ENCODE measurements around the gene CNGA3.
A peak's percentile ranks its signal among the peaks of the same experiment; 100 is the strongest.

Gene CNGA3

GRCh38 chr2:98333922-98334321 lies 12.3 kb upstream of the CNGA3 start:
- Histone ChIP-seq H3K56ac (ENCODE audit: low read length) (peak overlapping the region; percentile 12), H3K4me3 (ENCODE audit: low read length) (no peak overlapping the region), H2AK5ac (ENCODE audit: low read length) (peak overlapping the region; percentile 60), H4K5ac (ENCODE audit: low read length) (no peak overlapping the region), H3K9ac (ENCODE audit: low read length) (peak overlapping the region; percentile 5), H3K4me1 (ENCODE audit: control insufficient read depth, low read depth, low read length) (peaks cover 12% of the 10 kb centered on the region), H3K4me2 (ENCODE audit: low read length) (no peak overlapping the region), H3K79me1 (ENCODE audit: low read length) (no peaks in the 10 kb centered on the region), H4K8ac (ENCODE audit: low read depth, low read length) (no peak overlapping the region), H3K27ac (ENCODE audit: low read depth, low read length) (no peak overlapping the region), H2BK120ac (ENCODE audit: low read depth, low read length) (no peak overlapping the region), H3K23ac (ENCODE audit: low read length) (no peak overlapping the region), H3K4ac (ENCODE audit: low read depth, low read length) (no peak overlapping the region), H2BK5ac (ENCODE audit: low read length) (no peak overlapping the region), H3K79me2 (ENCODE audit: control insufficient read depth, insufficient read depth, low read length) (no peaks in the 10 kb centered on the region), H2BK15ac (replicated peaks; ENCODE audit: low read depth) (no peak overlapping the region), H3K27me3 (ENCODE audit: insufficient read depth, low read length, poor library complexity) (no peaks in the 10 kb centered on the region), H3K18ac (ENCODE audit: low read length) (no peak overlapping the region), H3K36me3 (ENCODE audit: control insufficient read depth, insufficient read depth, low read length) (no peaks in the 10 kb centered on the region)
- WGBS (ENCODE audit: extremely low coverage, insufficient coverage, low lambda C conversion rate): no CpG with 5 or more reads among the region's 2 CpGs
- DNase-seq: no peak

- H3K4me1 ChIP-seq (ENCODE audit: control insufficient read depth, low read depth, low read length): peaks cover 12% of the 10 kb centered on the region
- no peaks in the 10 kb centered on the region for H3K79me1 ChIP-seq (ENCODE audit: low read length)
- no peak overlapping the region for H3K4me2 ChIP-seq (ENCODE audit: low read length)
- no peaks in the 10 kb centered on the region for H3K79me2 ChIP-seq (ENCODE audit: control insufficient read depth, insufficient read depth, low read length)
- no peak overlapping the region for H2AK5ac ChIP-seq (ENCODE audit: low read length)
- H2BK15ac ChIP-seq (replicated peaks; ENCODE audit: low read depth): no peak overlapping the region
- no CpG with 5 or more reads among the region's 4 CpGs for WGBS (ENCODE audit: extremely low coverage, insufficient coverage, low lambda C conversion rate)
- no peak overlapping the region for H2BK120ac ChIP-seq (ENCODE audit: low read depth, low read length)
- H4K8ac ChIP-seq (ENCODE audit: low read depth, low read length): no peak overlapping the region
- H3K56ac ChIP-seq (ENCODE audit: low read length): no peak overlapping the region
- no peak overlapping the region for H2BK5ac ChIP-seq (ENCODE audit: low read length)
- H3K36me3 ChIP-seq (ENCODE audit: control insufficient read depth, insufficient read depth, low read length): no peaks in the 10 kb centered on the region
- no peak overlapping the region for H3K9ac ChIP-seq (ENCODE audit: low read length)
- no peak overlapping the region for H3K4me3 ChIP-seq (ENCODE audit: low read length)
- no peak overlapping the region for H3K4ac ChIP-seq (ENCODE audit: low read depth, low read length)
- no peaks in the 10 kb centered on the region for H3K27me3 ChIP-seq (ENCODE audit: insufficient read depth, low read length, poor library complexity)
- H3K23ac ChIP-seq (ENCODE audit: low read length): no peak overlapping the region
- H4K5ac ChIP-seq (ENCODE audit: low read length): no peak overlapping the region
- DNase-seq: peak; percentile 65
- no peak overlapping the region for H3K18ac ChIP-seq (ENCODE audit: low read length)
- H3K27ac ChIP-seq (ENCODE audit: low read depth, low read length): no peak overlapping the region
Measured at GRCh38 chr2:98334439-98335078, 11.7 kb upstream of the CNGA3 start.

GRCh38 chr2:98335271-98335670 lies 11.0 kb upstream of the CNGA3 start:
- H3K4me1 ChIP-seq (ENCODE audit: control insufficient read depth, low read depth, low read length): peaks cover 12% of the 10 kb centered on the region
- H3K27ac ChIP-seq (ENCODE audit: low read depth, low read length): no peak overlapping the region
- H3K56ac ChIP-seq (ENCODE audit: low read length): no peak overlapping the region
- H3K79me1 ChIP-seq (ENCODE audit: low read length): no peaks in the 10 kb centered on the region
- no peak overlapping the region for H4K8ac ChIP-seq (ENCODE audit: low read depth, low read length)
- H2BK120ac ChIP-seq (ENCODE audit: low read depth, low read length): no peak overlapping the region
- H3K4me2 ChIP-seq (ENCODE audit: low read length): no peak overlapping the region
- no CpG with 5 or more reads among the region's 3 CpGs for WGBS (ENCODE audit: extremely low coverage, insufficient coverage, low lambda C conversion rate)
- no peak overlapping the region for H3K4me3 ChIP-seq (ENCODE audit: low read length)
- H2BK15ac ChIP-seq (replicated peaks; ENCODE audit: low read depth): no peak overlapping the region
- H3K9ac ChIP-seq (ENCODE audit: low read length): no peak overlapping the region
- no peak overlapping the region for H2BK5ac ChIP-seq (ENCODE audit: low read length)
- H2AK5ac ChIP-seq (ENCODE audit: low read length): no peak overlapping the region
- no peak overlapping the region for H3K23ac ChIP-seq (ENCODE audit: low read length)
- H3K27me3 ChIP-seq (ENCODE audit: insufficient read depth, low read length, poor library complexity): no peaks in the 10 kb centered on the region
- H3K4ac ChIP-seq (ENCODE audit: low read depth, low read length): no peak overlapping the region
- DNase-seq: no peak
- H3K36me3 ChIP-seq (ENCODE audit: control insufficient read depth, insufficient read depth, low read length): no peaks in the 10 kb centered on the region
- H4K5ac ChIP-seq (ENCODE audit: low read length): no peak overlapping the region
- no peaks in the 10 kb centered on the region for H3K79me2 ChIP-seq (ENCODE audit: control insufficient read depth, insufficient read depth, low read length)
- H3K18ac ChIP-seq (ENCODE audit: low read length): no peak overlapping the region

GRCh38 chr2:98341241-98341640 lies 5.0 kb upstream of the CNGA3 start:
- Histone ChIP-seq H3K56ac (ENCODE audit: low read length) (no peak overlapping the region), H3K4me1 (ENCODE audit: control insufficient read depth, low read depth, low read length) (peaks cover 5% of the 10 kb centered on the region), H4K5ac (ENCODE audit: low read length) (no peak overlapping the region), H3K4ac (ENCODE audit: low read depth, low read length) (no peak overlapping the region), H2BK15ac (replicated peaks; ENCODE audit: low read depth) (no peak overlapping the region), H3K79me2 (ENCODE audit: control insufficient read depth, insufficient read depth, low read length) (no peaks in the 10 kb centered on the region), H4K8ac (ENCODE audit: low read depth, low read length) (no peak overlapping the region), H3K23ac (ENCODE audit: low read length) (no peak overlapping the region), H3K79me1 (ENCODE audit: low read length) (no peaks in the 10 kb centered on the region), H2AK5ac (ENCODE audit: low read length) (no peak overlapping the region), H3K27me3 (ENCODE audit: insufficient read depth, low read length, poor library complexity) (peaks cover 11% of the 10 kb centered on the region), H2BK120ac (ENCODE audit: low read depth, low read length) (no peak overlapping the region), H3K4me2 (ENCODE audit: low read length) (no peak overlapping the region), H3K4me3 (ENCODE audit: low read length) (no peak overlapping the region), H2BK5ac (ENCODE audit: low read length) (no peak overlapping the region), H3K36me3 (ENCODE audit: control insufficient read depth, insufficient read depth, low read length) (no peaks in the 10 kb centered on the region), H3K9ac (ENCODE audit: low read length) (no peak overlapping the region), H3K18ac (ENCODE audit: low read length) (no peak overlapping the region), H3K27ac (ENCODE audit: low read depth, low read length) (no peak overlapping the region)
- WGBS (ENCODE audit: extremely low coverage, insufficient coverage, low lambda C conversion rate): no CpG with 5 or more reads among the region's 2 CpGs
- no peak for DNase-seq

- H2AK5ac ChIP-seq (ENCODE audit: low read length): no peak overlapping the region
- no peak overlapping the region for H3K4me2 ChIP-seq (ENCODE audit: low read length)
- no peak overlapping the region for H3K4ac ChIP-seq (ENCODE audit: low read depth, low read length)
- no peaks in the 10 kb centered on the region for H3K36me3 ChIP-seq (ENCODE audit: control insufficient read depth, insufficient read depth, low read length)
- H3K27me3 ChIP-seq (ENCODE audit: insufficient read depth, low read length, poor library complexity): peaks cover 22% of the 10 kb centered on the region
- no peak overlapping the region for H4K5ac ChIP-seq (ENCODE audit: low read length)
- H4K8ac ChIP-seq (ENCODE audit: low read depth, low read length): no peak overlapping the region
- no CpG with 5 or more reads among the region's 3 CpGs for WGBS (ENCODE audit: extremely low coverage, insufficient coverage, low lambda C conversion rate)
- H3K4me1 ChIP-seq (ENCODE audit: control insufficient read depth, low read depth, low read length): peaks cover 5% of the 10 kb centered on the region
- no peaks in the 10 kb centered on the region for H3K79me2 ChIP-seq (ENCODE audit: control insufficient read depth, insufficient read depth, low read length)
- H3K18ac ChIP-seq (ENCODE audit: low read length): no peak overlapping the region
- H3K27ac ChIP-seq (ENCODE audit: low read depth, low read length): no peak overlapping the region
- peak; percentile 77 for DNase-seq
- H2BK5ac ChIP-seq (ENCODE audit: low read length): no peak overlapping the region
- no peak overlapping the region for H2BK15ac ChIP-seq (replicated peaks; ENCODE audit: low read depth)
- H2BK120ac ChIP-seq (ENCODE audit: low read depth, low read length): no peak overlapping the region
- no peak overlapping the region for H3K9ac ChIP-seq (ENCODE audit: low read length)
- H3K4me3 ChIP-seq (ENCODE audit: low read length): no peak overlapping the region
- no peak overlapping the region for H3K56ac ChIP-seq (ENCODE audit: low read length)
- H3K79me1 ChIP-seq (ENCODE audit: low read length): no peaks in the 10 kb centered on the region
- H3K23ac ChIP-seq (ENCODE audit: low read length): no peak overlapping the region
Measured at GRCh38 chr2:98343285-98343684, 3.0 kb upstream of the CNGA3 start.

Data from mesendoderm (in vitro differentiated cells).